Type B pancreatic cell (in vitro differentiated cells): ENCODE measurements around the gene CHN2. TPM values are rescaled to one million over a fixed set of nuclear protein-coding genes. Genes with fewer than 3 reads are reported as not detected.
"Not testable (repeated sequence)": the region's sequence is repeated elsewhere in the genome, so short reads cannot be mapped to it uniquely, and the experiment has no call there.

Experiments used
- DNase-seq: peaks from one replicate; pipeline ENCODE4 v3.0.0; 2021; ENCODE audit warnings: mixed read lengths; ENCODE audit not compliant: unreplicated experiment; ENCODE audit errors: extremely low spot score
- H3K27ac Mint-ChIP-seq: 2 replicates; pipeline ENCODE4 v1.8.0; 2021; ENCODE audit warnings: mild to moderate bottlenecking, mixed read lengths
- H3K27me3 Mint-ChIP-seq: 2 replicates; pipeline ENCODE4 v1.8.0; 2021; ENCODE audit warnings: mixed read lengths
- H3K36me3 Mint-ChIP-seq: 2 replicates; pipeline ENCODE4 v1.8.0; 2021; ENCODE audit warnings: mixed read lengths
- H3K4me1 Mint-ChIP-seq: one replicate; pipeline ENCODE4 v1.8.0; 2021; ENCODE audit warnings: mixed read lengths; ENCODE audit not compliant: unreplicated experiment
- H3K4me3 Mint-ChIP-seq: 2 replicates; pipeline ENCODE4 v1.8.0; 2021; ENCODE audit warnings: mild to moderate bottlenecking, mixed read lengths
- H3K9me3 Mint-ChIP-seq: 2 replicates; pipeline ENCODE4 v1.8.0; 2021; ENCODE audit warnings: mixed read lengths
- total RNA-seq: library from RNA; stranded (reverse); gene quantifications from 2 replicates; pipeline ENCODE4 v1.2.1, GENCODE V29; 2021; ENCODE audit warnings: low replicate concordance
- TF ChIP-seq, protein P1 (sequence below): fragments of 200-600 bp; sonication (generic); conservative IDR thresholded peaks from 2 replicates; pipeline ENCODE4 v1.5.0; 2021; ENCODE audit warnings: antibody characterized with exemption, mild to moderate bottlenecking

Gene CHN2
- total RNA-seq, 1 donor from 2014 or later, result 19.7 TPM

DNA sequence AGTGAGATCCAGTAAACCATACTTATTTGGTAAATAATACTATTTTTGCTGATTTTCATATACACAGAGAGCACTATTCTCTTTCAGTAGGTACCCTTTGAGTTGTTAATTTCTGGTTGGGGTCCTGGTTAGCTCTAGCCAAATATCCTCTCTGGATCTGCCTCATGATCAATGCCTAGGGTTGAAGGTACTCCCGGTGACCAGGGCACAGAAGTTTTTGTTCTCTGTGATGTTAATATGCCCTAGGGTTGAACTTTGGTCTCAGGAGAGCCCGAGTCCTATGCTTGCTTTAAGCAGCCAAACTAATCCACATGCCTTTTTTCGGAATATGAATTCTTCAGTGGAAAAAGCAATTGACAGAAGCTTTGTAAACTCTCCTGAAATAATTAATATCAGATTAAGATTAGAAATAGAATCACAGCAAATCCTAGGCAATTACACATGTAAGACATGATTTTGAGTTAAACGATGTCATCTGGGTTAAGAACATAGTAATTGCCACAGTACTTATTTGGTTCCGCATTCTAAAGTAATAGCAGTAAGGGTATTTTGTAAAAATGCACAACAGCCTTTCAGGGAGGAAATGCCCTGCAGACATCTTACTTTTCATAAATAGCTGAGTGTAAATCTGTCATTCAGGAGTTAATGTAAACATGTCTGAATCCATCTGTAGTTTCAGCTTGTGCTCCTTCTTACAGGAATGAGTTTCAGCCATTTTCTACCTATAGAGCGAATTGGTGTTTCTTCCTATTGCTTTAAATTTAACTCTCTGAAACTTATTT is 10.1 kb downstream of the CHN2 start:
- DNase-seq, result no peak
- Mint-ChIP-seq H3K27ac (peak overlapping the region; percentile 78), H3K9me3 (no peaks in the 10 kb centered on the region), H3K27me3 (no peaks in the 10 kb centered on the region), H3K4me3 (no peak overlapping the region), H3K4me1 (peaks cover 30% of the 10 kb centered on the region), H3K36me3 (peaks cover 6% of the 10 kb centered on the region)
- TF ChIP-seq, protein P1, sequence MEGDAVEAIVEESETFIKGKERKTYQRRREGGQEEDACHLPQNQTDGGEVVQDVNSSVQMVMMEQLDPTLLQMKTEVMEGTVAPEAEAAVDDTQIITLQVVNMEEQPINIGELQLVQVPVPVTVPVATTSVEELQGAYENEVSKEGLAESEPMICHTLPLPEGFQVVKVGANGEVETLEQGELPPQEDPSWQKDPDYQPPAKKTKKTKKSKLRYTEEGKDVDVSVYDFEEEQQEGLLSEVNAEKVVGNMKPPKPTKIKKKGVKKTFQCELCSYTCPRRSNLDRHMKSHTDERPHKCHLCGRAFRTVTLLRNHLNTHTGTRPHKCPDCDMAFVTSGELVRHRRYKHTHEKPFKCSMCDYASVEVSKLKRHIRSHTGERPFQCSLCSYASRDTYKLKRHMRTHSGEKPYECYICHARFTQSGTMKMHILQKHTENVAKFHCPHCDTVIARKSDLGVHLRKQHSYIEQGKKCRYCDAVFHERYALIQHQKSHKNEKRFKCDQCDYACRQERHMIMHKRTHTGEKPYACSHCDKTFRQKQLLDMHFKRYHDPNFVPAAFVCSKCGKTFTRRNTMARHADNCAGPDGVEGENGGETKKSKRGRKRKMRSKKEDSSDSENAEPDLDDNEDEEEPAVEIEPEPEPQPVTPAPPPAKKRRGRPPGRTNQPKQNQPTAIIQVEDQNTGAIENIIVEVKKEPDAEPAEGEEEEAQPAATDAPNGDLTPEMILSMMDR, result no peak

- H3K27me3 Mint-ChIP-seq, result no peaks in the 10 kb centered on the region
- H3K9me3 Mint-ChIP-seq, result no peaks in the 10 kb centered on the region
- no peak overlapping the region for H3K4me3 Mint-ChIP-seq
- no peak for DNase-seq
- H3K4me1 Mint-ChIP-seq, result peaks cover 30% of the 10 kb centered on the region
- H3K36me3 Mint-ChIP-seq, result peaks cover 7% of the 10 kb centered on the region
- TF ChIP-seq, protein P1, result no peak
- no peak overlapping the region for H3K27ac Mint-ChIP-seq
These were observed 12.7 kb downstream of the CHN2 start for GRCh38 chr7:29207162-29207801.

GRCh38 chr7:29208410-29209250 is 14.1 kb downstream of the CHN2 start:
- H3K27me3 Mint-ChIP-seq, result no peaks in the 10 kb centered on the region
- TF ChIP-seq, protein P1, result no peak
- H3K4me3 Mint-ChIP-seq, result no peak overlapping the region
- DNase-seq, result no peak
- H3K4me1 Mint-ChIP-seq, result peaks cover 30% of the 10 kb centered on the region
- no peak overlapping the region for H3K27ac Mint-ChIP-seq
- H3K36me3 Mint-ChIP-seq, result peaks cover 7% of the 10 kb centered on the region
- no peaks in the 10 kb centered on the region for H3K9me3 Mint-ChIP-seq

- TF ChIP-seq, protein P1, result no peak
- H3K9me3 Mint-ChIP-seq, result no peaks in the 10 kb centered on the region
- no peak overlapping the region for H3K27ac Mint-ChIP-seq
- H3K36me3 Mint-ChIP-seq, result peaks cover 7% of the 10 kb centered on the region
- H3K4me3 Mint-ChIP-seq, result no peak overlapping the region
- no peak for DNase-seq
- H3K4me1 Mint-ChIP-seq, result peaks cover 22% of the 10 kb centered on the region
- no peaks in the 10 kb centered on the region for H3K27me3 Mint-ChIP-seq
These were observed 15.2 kb downstream of the CHN2 start for GRCh38 chr7:29209745-29210144.

GRCh38 chr7:29212736-29213135 is 18.2 kb downstream of the CHN2 start:
- H3K36me3 Mint-ChIP-seq, H3K4me3 Mint-ChIP-seq, H3K27me3 Mint-ChIP-seq, H3K27ac Mint-ChIP-seq, DNase-seq, H3K9me3 Mint-ChIP-seq: not testable (repeated sequence)
- peaks cover 16% of the 10 kb centered on the region for H3K4me1 Mint-ChIP-seq
